NCI-H524 treated with DMSO at 0.1 percent for 48 hours (cell line): Measurements from ENCODE around the gene IGFL4.

Experiments
- DNase-seq: peaks from one replicate; lab custom pipeline; 2025; lab: John Stamatoyannopoulos, UW

IGFL4 gene

GRCh38 chr19:46063201-46063600 is 22.4 kb upstream of the IGFL4 start:
- DNase-seq = no peak

- no peak for DNase-seq
Measured at GRCh38 chr19:46060012-46060411, 19.2 kb upstream of the IGFL4 start.

- DNase-seq = no peak
Measured at GRCh38 chr19:46058778-46059177, 18.0 kb upstream of the IGFL4 start.

- DNase-seq = no peak
Measured at GRCh38 chr19:46056536-46056935, 15.7 kb upstream of the IGFL4 start.

- DNase-seq = no peak
Measured at GRCh38 chr19:46052896-46053295, 12.1 kb upstream of the IGFL4 start.

GRCh38 chr19:46049597-46049996 is 8.8 kb upstream of the IGFL4 start:
- no peak for DNase-seq

- DNase-seq = no peak
Measured at GRCh38 chr19:46043519-46043918, 2.7 kb upstream of the IGFL4 start.

GRCh38 chr19:46042252-46042883 is 1.6 kb upstream of the IGFL4 start:
- no peak for DNase-seq

- no peak for DNase-seq
Measured at GRCh38 chr19:46040125-46040524, 677 bp downstream of the IGFL4 start.

GRCh38 chr19:46036744-46037128 is 4.1 kb downstream of the IGFL4 start:
- DNase-seq = no peak

- DNase-seq = no peak
Measured at GRCh38 chr19:46035986-46036743, 4.6 kb downstream of the IGFL4 start.

- DNase-seq = no peak
Measured at GRCh38 chr19:46035546-46035945, 5.3 kb downstream of the IGFL4 start.

- DNase-seq = no peak
Measured at GRCh38 chr19:46033401-46033800, 7.4 kb downstream of the IGFL4 start.

- DNase-seq = no peak
Measured at GRCh38 chr19:46032597-46033025, 8.2 kb downstream of the IGFL4 start.

GRCh38 chr19:46031781-46032596 is 8.8 kb downstream of the IGFL4 start:
- no peak for DNase-seq

- DNase-seq = no peak
Measured at GRCh38 chr19:46030812-46031550, 9.8 kb downstream of the IGFL4 start.

GRCh38 chr19:46025835-46026234 is 15.0 kb downstream of the IGFL4 start:
- no peak for DNase-seq

- DNase-seq = no peak
Measured at GRCh38 chr19:46023311-46023779, 17.5 kb downstream of the IGFL4 start.

GRCh38 chr19:46022431-46023310 is 18.1 kb downstream of the IGFL4 start, which contains the start of gene PGLYRP1:
Gene PGLYRP1, minus strand, starts transcription at chr19:46023053. Its CDS starts 32 bp downstream, at chr19:46023021.
- no peak for DNase-seq

- no peak for DNase-seq
Measured at GRCh38 chr19:46022061-46022430, 18.8 kb downstream of the IGFL4 start.

GRCh38 chr19:46021531-46022041 is 19.2 kb downstream of the IGFL4 start:
- no peak for DNase-seq
